K562 (cell line): ENCODE measurements around the gene TMEM176A. TPM values are rescaled to one million over a fixed set of nuclear protein-coding genes. Genes with fewer than 3 reads are reported as not detected.
A peak's percentile ranks its signal among the peaks of the same experiment; 100 is the strongest.

Experiments used
- CHD2 ChIP-seq: IDR thresholded peaks from 2 replicates; pipeline ENCODE4 v1.6.1; 2011; ENCODE audit warnings: low read depth, low read length
- CREM ChIP-seq: IDR thresholded peaks from 2 replicates; pipeline ENCODE4 v1.6.1; 2014; ENCODE audit warnings: antibody characterized with exemption, low read depth
- EP300 ChIP-seq: IDR thresholded peaks from 2 replicates; pipeline ENCODE4 v1.6.1; 2012; ENCODE audit warnings: low read length, improper control_type of control experiment
- ESRRA ChIP-seq: fragments of 450-650 bp; IDR thresholded peaks from 2 replicates; pipeline ENCODE4 v1.6.1; 2014; ENCODE audit warnings: low read depth, mild to moderate bottlenecking, moderate library complexity, borderline replicate concordance
- ETV5 ChIP-seq: sonication (generic); formaldehyde crosslinking; IDR thresholded peaks from 2 replicates; pipeline ENCODE4 v1.4.0; 2020; ENCODE audit warnings: low read depth, mild to moderate bottlenecking, missing genetic modification reagents
- FOXK2 ChIP-seq, 2 experiments: fragments of 450-650 bp; IDR thresholded peaks in 1 of 2; conservative IDR thresholded peaks in 1 of 2; 2 replicates each; pipeline ENCODE4 v1.6.1; 2016; ENCODE audit warnings: low read depth in 2 of 2, mild to moderate bottlenecking in 1 of 2
- GATAD2B ChIP-seq: fragments of 450-650 bp; IDR thresholded peaks from 2 replicates; pipeline ENCODE4 v1.6.1; 2017; ENCODE audit warnings: mild to moderate bottlenecking, borderline replicate concordance
- MTA1 ChIP-seq: fragments of 450-650 bp; IDR thresholded peaks from 2 replicates; pipeline ENCODE4 v1.6.1; 2017; ENCODE audit warnings: borderline replicate concordance
- NFIC ChIP-seq: fragments of 450-650 bp; IDR thresholded peaks from 2 replicates; pipeline ENCODE4 v1.6.1; 2017; ENCODE audit warnings: mild to moderate bottlenecking, inconsistent platforms
- SLC30A9 ChIP-seq: fragments of 250-450 bp; sonication (Bioruptor Pico); IDR thresholded peaks from 2 replicates; pipeline ENCODE4 v1.8.0; 2022; ENCODE audit warnings: mild to moderate bottlenecking, moderate library complexity
- TBL1XR1 ChIP-seq, 2 experiments: IDR thresholded peaks; 2 replicates each; pipeline ENCODE4 v1.6.1; 2012; ENCODE audit warnings: improper control_type of control experiment in 2 of 2, low read length in 2 of 2, mild to moderate bottlenecking in 1 of 2
- TEAD1 ChIP-seq, 2 experiments: fragments of 450-650 bp in 1 of 2; sonication (generic) in 1 of 2; formaldehyde crosslinking; IDR thresholded peaks; 2 replicates each; pipeline versions ENCODE4 v1.4.0 to v1.8.0; 2020 to 2022; ENCODE audit warnings: mild to moderate bottlenecking in 2 of 2, missing genetic modification reagents in 1 of 2
- TOE1 ChIP-seq, 2 experiments: fragments of 450-650 bp in 1 of 2; sonication (generic) in 1 of 2; formaldehyde crosslinking in 1 of 2; IDR thresholded peaks; 2 replicates each; pipeline versions ENCODE4 v1.7.1 to v1.8.0; 2016 to 2022; ENCODE audit warnings: borderline replicate concordance in 2 of 2, mild to moderate bottlenecking in 2 of 2, antibody characterized with exemption in 1 of 2, inconsistent platforms in 1 of 2, low read depth in 1 of 2, missing genetic modification reagents in 1 of 2, moderate library complexity in 1 of 2
- USF1 ChIP-seq: sonication (generic); formaldehyde crosslinking; IDR thresholded peaks from 2 replicates; pipeline ENCODE4 v1.9.0; 2022; ENCODE audit warnings: mild to moderate bottlenecking, missing genetic modification reagents
- ZNF384 ChIP-seq: IDR thresholded peaks from 2 replicates; pipeline ENCODE4 v1.6.1; 2012; ENCODE audit warnings: low read depth, low read length, improper control_type of control experiment
- ZNF407 ChIP-seq: fragments of 450-650 bp; IDR thresholded peaks from 2 replicates; pipeline ENCODE4 v1.6.1; 2016; ENCODE audit warnings: low read depth
- ZNF699 ChIP-seq: fragments of 250-450 bp; sonication (Bioruptor Pico); IDR thresholded peaks from 2 replicates; pipeline ENCODE4 v1.8.0; 2021; ENCODE audit warnings: mild to moderate bottlenecking, moderate library complexity; ENCODE audit not compliant: insufficient replicate concordance
- polyA plus RNA-seq, 8 experiments: library from polyadenylated mRNA; depleted of rRNA in 4 of 8; stranded (reverse) in 5 of 8; unstranded in 3 of 8; fragments of >200 nt; fragmentation: Nextera tagmentation in 2 of 8; fragmentation: Illumina TruSeq in 1 of 8; extraction: Ambion mirVana in 2 of 8; extraction: Trizol in 1 of 8; gene quantifications; 2 replicates each; pipeline versions ENCODE4 v1.2.1 to v1.2.3, GENCODE V29; 2011 to 2014; ENCODE audit warnings: inconsistent platforms in 1 of 8, missing spikeins in 1 of 8
- total RNA-seq, 7 experiments: library from RNA; depleted of rRNA in 6 of 7; stranded (reverse); fragments of >200 nt in 6 of 7; fragmentation: Illumina TruSeq in 2 of 7; extraction: Trizol in 2 of 7; gene quantifications; 2 replicates each; pipeline versions ENCODE4 v1.2.1 to v1.2.3, GENCODE V29; 2011 to 2021; ENCODE audit warnings: low replicate concordance in 1 of 7

The TMEM176A gene
- total and polyA plus RNA-seq, 9 of the 15 experiments (the other 6 are each of a cell fraction or from before 2014, with no cell fraction given): 0.31 TPM; not detected in 8

DNA sequence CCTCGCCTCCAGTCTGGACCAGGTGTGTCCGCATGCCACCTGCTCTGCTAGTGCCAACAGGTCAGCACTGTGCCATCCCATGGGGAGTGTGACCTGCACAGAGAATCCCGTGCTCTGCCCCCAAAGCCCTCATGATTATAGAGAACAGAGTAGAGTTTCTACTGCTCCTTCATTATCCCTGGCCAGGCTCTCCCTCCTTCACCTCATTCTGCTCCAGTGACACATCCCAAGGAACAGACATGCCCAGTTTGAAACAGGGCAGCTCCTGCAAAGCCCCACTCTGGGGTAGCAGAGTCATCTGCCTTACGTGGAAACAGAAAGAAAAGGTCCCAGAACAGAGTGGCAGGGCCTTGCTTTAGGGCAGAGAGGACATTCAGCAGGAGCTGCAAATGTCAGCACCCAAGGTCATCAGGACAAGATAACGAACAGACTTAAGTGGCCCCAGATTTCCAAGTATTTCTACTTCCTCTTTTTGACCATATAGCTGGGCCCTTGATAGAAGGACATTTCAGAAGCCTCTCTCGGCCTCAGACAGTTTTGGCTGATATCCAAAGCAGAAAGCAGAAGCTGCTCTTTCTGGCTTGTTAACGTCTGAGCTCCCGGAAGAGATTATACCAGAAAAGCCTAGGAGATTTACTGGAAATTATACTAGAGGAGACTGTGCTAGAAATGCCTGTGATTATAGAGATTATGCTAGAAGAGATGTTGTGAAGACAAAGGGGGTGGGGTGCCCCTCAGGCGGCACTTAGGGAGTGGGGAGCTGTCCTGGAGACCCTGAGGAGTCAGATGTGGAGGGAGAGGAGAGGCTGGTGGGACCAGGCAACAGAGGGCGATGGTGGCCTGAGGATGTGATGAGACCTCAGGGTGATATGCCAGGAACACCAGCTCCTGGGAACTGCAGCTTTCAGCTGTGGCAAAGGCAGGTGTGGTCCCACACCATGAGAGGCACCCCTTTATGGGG is 13.0 kb upstream of the TMEM176A start (continued):
- TF ChIP-seq SLC30A9 (CRISPR knock-in tag) (no peak), TBL1XR1 (IDR thresholded peaks at IDR 0.05; ENCODE audit: low read length in 2 of 2) (peak in 1 of 2 experiments; percentile 86; a peak in 2 of 4 replicates), ZNF407 (no peak), ZNF699 (CRISPR knock-in tag) (no peak), CREM (peak; percentile 59), ESRRA (peak; percentile 100), EP300 (peak; percentile 86), ZNF384 (no peak), MTA1 (peak; percentile 81; the same call in 1 of the 2 replicates), FOXK2 (conservative IDR thresholded peaks at IDR 0.05 in 1 of 2, IDR thresholded peaks at IDR 0.05 in 1 of 2; ENCODE audit: low read depth in 2 of 2) (no peak; a peak in 1 of 4 replicates), NFIC (peak; percentile 97), CHD2 (no peak), TEAD1 (CRISPR knock-in tag; IDR thresholded peaks at IDR 0.05) (peak in 1 of 2 experiments; percentile 83; a peak in 1 of 4 replicates), GATAD2B (no peak; the same call in 1 of the 2 replicates), USF1 (CRISPR knock-in tag) (no peak), ETV5 (CRISPR knock-in tag) (peak; percentile 35; the same call in 1 of the 2 replicates), TOE1 (IDR thresholded peaks at IDR 0.05; ENCODE audit: borderline replicate concordance) (peak; percentile 28; the same call in 1 of the 2 replicates), TOE1 (CRISPR knock-in tag; IDR thresholded peaks at IDR 0.05; ENCODE audit: borderline replicate concordance, low read depth) (no peak)
